Activated CD4-positive, CD25-positive, alpha-beta regulatory T cell treated with anti-CD3 and anti-CD28 coated beads, Interleukin-2, amount 50 U/mL, for 24 hours (primary cell): ENCODE measurements around the gene CARMIL1.

ENCODE experiments used
- ATAC-seq, 2 donors: fragments of 150-1000 bp; cut with Tn5 transposase; one replicate each; pipeline ENCODE4 v1.10.0; 2021; ENCODE audit warnings: mild to moderate bottlenecking in 1 of 2, moderate library complexity in 1 of 2

Gene CARMIL1

GRCh38 chr6:25311331-25311840 lies 32.2 kb downstream of the CARMIL1 start:
- ATAC-seq = no peak

GRCh38 chr6:25312034-25312620 lies 33.0 kb downstream of the CARMIL1 start:
- ATAC-seq = no peak

GRCh38 chr6:25312703-25313102 lies 33.5 kb downstream of the CARMIL1 start:
- ATAC-seq = no peak

GRCh38 chr6:25314509-25315175 lies 35.5 kb downstream of the CARMIL1 start:
- ATAC-seq = no peak

GRCh38 chr6:25315194-25316177 lies 36.3 kb downstream of the CARMIL1 start:
- no peak for ATAC-seq

GRCh38 chr6:25316626-25317025 lies 37.5 kb downstream of the CARMIL1 start:
- no peak for ATAC-seq

GRCh38 chr6:25318589-25318988 lies 39.4 kb downstream of the CARMIL1 start:
- ATAC-seq = no peak

GRCh38 chr6:25320459-25320858 lies 41.3 kb downstream of the CARMIL1 start:
- ATAC-seq = no peak

- no peak for ATAC-seq
Measured at GRCh38 chr6:25322692-25323091, 43.5 kb downstream of the CARMIL1 start.

GRCh38 chr6:25324066-25324762 lies 45.0 kb downstream of the CARMIL1 start:
- no peak for ATAC-seq

GRCh38 chr6:25326126-25326525 lies 47.0 kb downstream of the CARMIL1 start:
- ATAC-seq = no peak

GRCh38 chr6:25326960-25327359 lies 47.8 kb downstream of the CARMIL1 start:
- no peak for ATAC-seq

- ATAC-seq = no peak
Measured at GRCh38 chr6:25327432-25327831, 48.3 kb downstream of the CARMIL1 start.

- no peak for ATAC-seq
Measured at GRCh38 chr6:25329161-25329817, 50.1 kb downstream of the CARMIL1 start.

GRCh38 chr6:25329982-25330381 lies 50.8 kb downstream of the CARMIL1 start:
- ATAC-seq = no peak

- ATAC-seq = no peak
Measured at GRCh38 chr6:25330796-25331685, 51.9 kb downstream of the CARMIL1 start.

- ATAC-seq = no peak
Measured at GRCh38 chr6:25332165-25332564, 53.0 kb downstream of the CARMIL1 start.

GRCh38 chr6:25332655-25333071 lies 53.5 kb downstream of the CARMIL1 start:
- ATAC-seq = no peak

- no peak for ATAC-seq
Measured at GRCh38 chr6:25333471-25333870, 54.3 kb downstream of the CARMIL1 start.

GRCh38 chr6:25334793-25335192 lies 55.6 kb downstream of the CARMIL1 start:
- ATAC-seq = no peak

GRCh38 chr6:25336996-25337395 lies 57.8 kb downstream of the CARMIL1 start:
- ATAC-seq = no peak
